Neural cell (in vitro differentiated cells): Measurements from ENCODE around the gene GRAMD1B. TPM values are rescaled to one million over a fixed set of nuclear protein-coding genes. Genes with fewer than 3 reads are reported as not detected.

Experiments
- H2AFZ ChIP-seq: fragments of 200-600, 300-800 bp; sonication (generic), shearing (Covaris generic); 2 replicates; pipeline ENCODE4 v1.6.0; 2014; ENCODE audit warnings: low read depth, mild to moderate bottlenecking, antibody characterized with exemption, low read length, moderate library complexity
- H3F3A ChIP-seq: fragments of 200-600 bp; shearing (Covaris generic); 2 replicates; pipeline ENCODE4 v1.6.1; 2016; ENCODE audit warnings: mild to moderate bottlenecking, moderate library complexity, mixed read lengths, antibody characterized with exemption, low read length; ENCODE audit not compliant: insufficient read depth, poor library complexity, severe bottlenecking
- H3K27ac ChIP-seq: fragments of 200-600, 300-800 bp; sonication (generic), shearing (Covaris generic); 2 replicates; pipeline ENCODE4 v1.5.1; 2014; ENCODE audit warnings: mild to moderate bottlenecking, low read length, moderate library complexity
- H3K27me3 ChIP-seq: fragments of 300-800, 200-600 bp; sonication (generic), shearing (Covaris generic); 2 replicates; pipeline ENCODE4 v1.6.0; 2014; ENCODE audit warnings: mild to moderate bottlenecking, low read depth, low read length, moderate library complexity; ENCODE audit not compliant: insufficient read depth
- H3K36me3 ChIP-seq: fragments of 300-800, 200-600 bp; sonication (generic), shearing (Covaris generic); 2 replicates; pipeline ENCODE4 v1.5.1; 2014; ENCODE audit warnings: mild to moderate bottlenecking, antibody characterized with exemption, low read length, moderate library complexity; ENCODE audit not compliant: insufficient read depth
- H3K4me2 ChIP-seq: fragments of 300-800, 200-600 bp; sonication (generic), shearing (Covaris generic); 2 replicates; pipeline ENCODE4 v1.6.0; 2014; ENCODE audit warnings: mild to moderate bottlenecking, low read length
- H3K4me3 ChIP-seq: fragments of 300-800, 200-600 bp; sonication (generic), shearing (Covaris generic); 2 replicates; pipeline ENCODE4 v1.5.1; 2014; ENCODE audit warnings: mild to moderate bottlenecking, low read length, moderate library complexity
- H3K79me2 ChIP-seq: fragments of 200-600 bp; shearing (Covaris generic); replicated peaks from 2 replicates; pipeline ENCODE4 v1.6.0; 2014; ENCODE audit warnings: mild to moderate bottlenecking, low read length, moderate library complexity; ENCODE audit not compliant: insufficient read depth
- H3K9ac ChIP-seq: fragments of 300-800, 200-600 bp; sonication (generic), shearing (Covaris generic); 2 replicates; pipeline ENCODE4 v1.6.1; 2016; ENCODE audit warnings: mild to moderate bottlenecking, low read length, mixed read lengths
- H3K9me2 ChIP-seq: fragments of 200-600 bp; shearing (Covaris generic); 2 replicates; pipeline ENCODE4 v1.6.1; 2016; ENCODE audit warnings: mild to moderate bottlenecking, low read length, mixed read lengths; ENCODE audit not compliant: insufficient read depth
- H3K9me3 ChIP-seq: fragments of 200-600, 300-800 bp; sonication (generic), shearing (Covaris generic); 2 replicates; pipeline ENCODE4 v1.6.1; 2016; ENCODE audit warnings: mild to moderate bottlenecking, mixed run types, low read length, moderate library complexity, mixed read lengths
- H4K20me1 ChIP-seq: fragments of 200-600 bp; shearing (Covaris generic); 2 replicates; pipeline ENCODE4 v1.6.1; 2016; ENCODE audit warnings: mild to moderate bottlenecking, mixed run types; ENCODE audit not compliant: insufficient read depth
- CTCF ChIP-seq: fragments of 450-650 bp; IDR thresholded peaks from 2 replicates; pipeline ENCODE4 v1.5.1; 2014; ENCODE audit warnings: antibody characterized with exemption, mild to moderate bottlenecking, moderate library complexity; ENCODE audit not compliant: poor library complexity, severe bottlenecking
- EP300 ChIP-seq: fragments of 450-650 bp; conservative IDR thresholded peaks from 2 replicates; pipeline ENCODE4 v1.6.1; 2014; ENCODE audit warnings: antibody characterized with exemption, mild to moderate bottlenecking, moderate library complexity; ENCODE audit not compliant: poor library complexity, severe bottlenecking
- EZH2 ChIP-seq: fragments of 200-600, 300-800 bp; shearing (Covaris generic), sonication (generic); IDR thresholded peaks from 2 replicates; pipeline ENCODE4 v1.6.1; 2014; ENCODE audit warnings: antibody characterized with exemption, low read length, borderline replicate concordance, mild to moderate bottlenecking; ENCODE audit not compliant: insufficient read depth, poor library complexity, severe bottlenecking
- MXI1 ChIP-seq: fragments of 450-650 bp; conservative IDR thresholded peaks from 2 replicates; pipeline ENCODE4 v1.6.1; 2014; ENCODE audit warnings: antibody characterized with exemption, mild to moderate bottlenecking; ENCODE audit not compliant: poor library complexity, severe bottlenecking
- POLR2AphosphoS5 ChIP-seq: IDR thresholded peaks from 2 replicates; pipeline ENCODE4 v1.6.1; 2012
- RAD21 ChIP-seq: fragments of 450-650 bp; conservative IDR thresholded peaks from 2 replicates; pipeline ENCODE4 v1.6.1; 2014; ENCODE audit warnings: antibody characterized with exemption, mild to moderate bottlenecking, moderate library complexity
- SMC3 ChIP-seq: fragments of 450-650 bp; conservative IDR thresholded peaks from 2 replicates; pipeline ENCODE4 v1.6.1; 2014; ENCODE audit warnings: antibody characterized with exemption, mild to moderate bottlenecking, moderate library complexity; ENCODE audit not compliant: poor library complexity
- TAF1 ChIP-seq: IDR thresholded peaks from 2 replicates; pipeline ENCODE4 v1.6.1; 2012; ENCODE audit warnings: low read depth
- polyA plus RNA-seq: library from polyadenylated mRNA; depleted of rRNA; stranded (reverse); fragments of >200 nt; gene quantifications from 2 replicates; pipeline ENCODE4 v1.2.3, GENCODE V29; 2014
- TF ChIP-seq, protein P1 (sequence below): IDR thresholded peaks from 2 replicates; pipeline ENCODE4 v1.6.1; 2012; ENCODE audit warnings: borderline replicate concordance

The GRAMD1B gene
- polyA plus RNA-seq, 1 donor from 2014 or later: 1.5 TPM

- TF ChIP-seq EZH2: no peak
Measured at GRCh38 chr11:123593570-123593969, 163.5 kb downstream of the GRAMD1B start (continued).

GRCh38 chr11:123594188-123594901, 164.3 kb downstream of the GRAMD1B start:
- H3K4me3 ChIP-seq: no peak overlapping the region
- H3K4me2 ChIP-seq: no peak overlapping the region
- H3K9me2 ChIP-seq: no peaks in the 10 kb centered on the region
- H3K79me2 ChIP-seq: no peaks in the 10 kb centered on the region
- H3K36me3 ChIP-seq: no peaks in the 10 kb centered on the region
- H4K20me1 ChIP-seq: no peaks in the 10 kb centered on the region
- H3F3A ChIP-seq: no peaks in the 10 kb centered on the region
- TF ChIP-seq POLR2AphosphoS5 (no peak), CTCF (no peak), TAF1 (no peak), MXI1 (no peak), SMC3 (no peak), RAD21 (no peak), EP300 (no peak), EZH2 (no peak)
- TF ChIP-seq, protein P1, sequence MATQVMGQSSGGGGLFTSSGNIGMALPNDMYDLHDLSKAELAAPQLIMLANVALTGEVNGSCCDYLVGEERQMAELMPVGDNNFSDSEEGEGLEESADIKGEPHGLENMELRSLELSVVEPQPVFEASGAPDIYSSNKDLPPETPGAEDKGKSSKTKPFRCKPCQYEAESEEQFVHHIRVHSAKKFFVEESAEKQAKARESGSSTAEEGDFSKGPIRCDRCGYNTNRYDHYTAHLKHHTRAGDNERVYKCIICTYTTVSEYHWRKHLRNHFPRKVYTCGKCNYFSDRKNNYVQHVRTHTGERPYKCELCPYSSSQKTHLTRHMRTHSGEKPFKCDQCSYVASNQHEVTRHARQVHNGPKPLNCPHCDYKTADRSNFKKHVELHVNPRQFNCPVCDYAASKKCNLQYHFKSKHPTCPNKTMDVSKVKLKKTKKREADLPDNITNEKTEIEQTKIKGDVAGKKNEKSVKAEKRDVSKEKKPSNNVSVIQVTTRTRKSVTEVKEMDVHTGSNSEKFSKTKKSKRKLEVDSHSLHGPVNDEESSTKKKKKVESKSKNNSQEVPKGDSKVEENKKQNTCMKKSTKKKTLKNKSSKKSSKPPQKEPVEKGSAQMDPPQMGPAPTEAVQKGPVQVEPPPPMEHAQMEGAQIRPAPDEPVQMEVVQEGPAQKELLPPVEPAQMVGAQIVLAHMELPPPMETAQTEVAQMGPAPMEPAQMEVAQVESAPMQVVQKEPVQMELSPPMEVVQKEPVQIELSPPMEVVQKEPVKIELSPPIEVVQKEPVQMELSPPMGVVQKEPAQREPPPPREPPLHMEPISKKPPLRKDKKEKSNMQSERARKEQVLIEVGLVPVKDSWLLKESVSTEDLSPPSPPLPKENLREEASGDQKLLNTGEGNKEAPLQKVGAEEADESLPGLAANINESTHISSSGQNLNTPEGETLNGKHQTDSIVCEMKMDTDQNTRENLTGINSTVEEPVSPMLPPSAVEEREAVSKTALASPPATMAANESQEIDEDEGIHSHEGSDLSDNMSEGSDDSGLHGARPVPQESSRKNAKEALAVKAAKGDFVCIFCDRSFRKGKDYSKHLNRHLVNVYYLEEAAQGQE: no peak
- H3K27ac ChIP-seq: no peak overlapping the region
- no peaks in the 10 kb centered on the region for H3K9me3 ChIP-seq
- no peak overlapping the region for H2AFZ ChIP-seq
- H3K27me3 ChIP-seq: no peaks in the 10 kb centered on the region
- H3K9ac ChIP-seq: no peak overlapping the region

- Histone ChIP-seq H3K4me2 (no peak overlapping the region), H4K20me1 (no peaks in the 10 kb centered on the region), H2AFZ (no peak overlapping the region), H3K27ac (no peak overlapping the region), H3K79me2 (no peaks in the 10 kb centered on the region), H3K9me2 (no peaks in the 10 kb centered on the region), H3F3A (no peaks in the 10 kb centered on the region), H3K4me3 (no peak overlapping the region), H3K36me3 (no peaks in the 10 kb centered on the region), H3K9me3 (no peaks in the 10 kb centered on the region), H3K9ac (no peak overlapping the region), H3K27me3 (no peaks in the 10 kb centered on the region)
- TF ChIP-seq EZH2 (no peak), POLR2AphosphoS5 (no peak), RAD21 (no peak), MXI1 (no peak), EP300 (no peak), CTCF (no peak), TAF1 (no peak), SMC3 (no peak)
- TF ChIP-seq, protein P1: no peak
Measured at GRCh38 chr11:123594921-123595320, 164.9 kb downstream of the GRAMD1B start.
